HEK293T (cell line): Measurements from ENCODE around the gene SASS6.

Experiments used
- ELF4 ChIP-seq: fragments of 450-650 bp; IDR thresholded peaks from 2 replicates; pipeline ENCODE4 v1.6.1; 2017; ENCODE audit warnings: antibody characterized with exemption
- FOXA1 ChIP-seq: fragments of 450-650 bp; IDR thresholded peaks from 2 replicates; pipeline ENCODE4 v1.6.1; 2016; ENCODE audit warnings: mild to moderate bottlenecking
- FOXM1 ChIP-seq: fragments of 450-650 bp; IDR thresholded peaks from 2 replicates; pipeline ENCODE4 v1.6.1; 2017; ENCODE audit warnings: mild to moderate bottlenecking, borderline replicate concordance
- LEF1 ChIP-seq: fragments of 450-650 bp; IDR thresholded peaks from 2 replicates; pipeline ENCODE4 v1.6.1; 2017; ENCODE audit warnings: mild to moderate bottlenecking, borderline replicate concordance
- NFRKB ChIP-seq: fragments of 450-650 bp; IDR thresholded peaks from 2 replicates; pipeline ENCODE4 v1.6.1; 2016; ENCODE audit warnings: mild to moderate bottlenecking, moderate library complexity
- SP1 ChIP-seq: fragments of 450-650 bp; IDR thresholded peaks from 2 replicates; pipeline ENCODE4 v1.6.1; 2017
- SUZ12 ChIP-seq: fragments of 450-650 bp; IDR thresholded peaks from 2 replicates; pipeline ENCODE4 v1.6.1; 2016; ENCODE audit warnings: mild to moderate bottlenecking
- ZNF384 ChIP-seq: fragments of 450-650 bp; IDR thresholded peaks from 2 replicates; pipeline ENCODE4 v1.6.1; 2016
- TF ChIP-seq, protein P1 (sequence below): fragments of 450-650 bp; IDR thresholded peaks from 2 replicates; pipeline ENCODE4 v1.6.1; 2016

DNA sequence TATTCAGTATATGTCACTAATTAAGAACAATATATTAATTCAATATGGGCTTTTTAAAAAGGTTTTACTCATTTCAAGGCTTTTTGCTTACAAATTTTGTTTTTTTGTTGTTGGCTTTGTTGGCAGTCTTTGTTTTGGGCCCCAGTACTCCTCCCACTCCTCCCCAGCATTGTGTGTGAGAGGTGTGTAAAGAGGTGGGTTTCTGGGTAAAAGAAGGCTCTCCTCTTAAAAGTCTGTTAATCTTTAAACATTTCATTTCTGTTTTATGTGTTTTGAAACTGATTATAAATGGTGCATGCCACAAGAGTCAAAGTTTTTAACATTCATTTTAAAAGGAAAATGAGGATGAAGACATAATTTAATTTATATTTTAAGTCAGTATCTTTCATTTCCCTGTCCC, 79.6 kb downstream of the SASS6 start:
- no peak for TF ChIP-seq FOXA1
- TF ChIP-seq FOXM1, result no peak
- TF ChIP-seq, protein P1, sequence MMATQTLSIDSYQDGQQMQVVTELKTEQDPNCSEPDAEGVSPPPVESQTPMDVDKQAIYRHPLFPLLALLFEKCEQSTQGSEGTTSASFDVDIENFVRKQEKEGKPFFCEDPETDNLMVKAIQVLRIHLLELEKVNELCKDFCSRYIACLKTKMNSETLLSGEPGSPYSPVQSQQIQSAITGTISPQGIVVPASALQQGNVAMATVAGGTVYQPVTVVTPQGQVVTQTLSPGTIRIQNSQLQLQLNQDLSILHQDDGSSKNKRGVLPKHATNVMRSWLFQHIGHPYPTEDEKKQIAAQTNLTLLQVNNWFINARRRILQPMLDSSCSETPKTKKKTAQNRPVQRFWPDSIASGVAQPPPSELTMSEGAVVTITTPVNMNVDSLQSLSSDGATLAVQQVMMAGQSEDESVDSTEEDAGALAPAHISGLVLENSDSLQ, result no peak
- TF ChIP-seq SP1, result no peak
- TF ChIP-seq NFRKB, result no peak
- no peak for TF ChIP-seq SUZ12
- no peak for TF ChIP-seq LEF1
- no peak for TF ChIP-seq ELF4
- TF ChIP-seq ZNF384, result no peak
